Adrenal gland (tissue), 5 donors: Measurements from ENCODE around the gene ERC2.

Experiments used
- CTCF ChIP-seq, 6 experiments: fragments of 450-650 bp in 4 of 6; fragments of 200-600 bp in 2 of 6; sonication (generic) in 1 of 6; IDR thresholded peaks; 1 replicate in 5 of 6; 2 replicates in 1 of 6; pipeline versions ENCODE4 v1.5.1 to v1.8.0; 2016 to 2021; ENCODE audit warnings: antibody characterized with exemption in 6 of 6, mild to moderate bottlenecking in 2 of 6, moderate library complexity in 1 of 6
- POLR2A ChIP-seq, 2 donors: fragments of 450-650 bp; IDR thresholded peaks; one replicate each; pipeline ENCODE4 v1.6.1; 2017; ENCODE audit warnings: antibody characterized with exemption in 2 of 2, mild to moderate bottlenecking in 2 of 2, moderate library complexity in 1 of 2
- donor health status: DM: no; HTN: no; CAD: no.

GRCh38 chr3:56422316-56422715 lies 46.0 kb downstream of the ERC2 start:
- TF ChIP-seq POLR2A (IDR thresholded peaks at IDR 0.05) (no peak), CTCF (IDR thresholded peaks at IDR 0.05) (no peak)
